ENCODE measurements around the gene PAM.

PAM gene

GRCh38 chr5:102799017-102799416, 43.9 kb downstream of the PAM start:
- Histone ChIP-seq H3K27me3 (ENCODE audit: control insufficient read depth, insufficient read depth, low read length) (no peaks in the 10 kb centered on the region), H3K4me3 (ENCODE audit: low read length) (no peak overlapping the region), H3K4me1 (ENCODE audit: control insufficient read depth, low read depth, low read length) (peaks cover 55% of the 10 kb centered on the region), H3K27ac (ENCODE audit: low read length) (no peak overlapping the region), H3K9ac (ENCODE audit: low read length) (no peak overlapping the region), H3K36me3 (ENCODE audit: control insufficient read depth, low read depth, low read length) (no peaks in the 10 kb centered on the region), H3K9me3 (ENCODE audit: control insufficient read depth, low read depth, low read length) (no peaks in the 10 kb centered on the region)

GRCh38 chr5:102800427-102800826, 45.3 kb downstream of the PAM start:
- H3K27me3 ChIP-seq (ENCODE audit: control insufficient read depth, insufficient read depth, low read length) = no peaks in the 10 kb centered on the region
- H3K4me1 ChIP-seq (ENCODE audit: control insufficient read depth, low read depth, low read length) = peaks cover 47% of the 10 kb centered on the region
- H3K4me3 ChIP-seq (ENCODE audit: low read length) = no peak overlapping the region
- no peak overlapping the region for H3K9ac ChIP-seq (ENCODE audit: low read length)
- H3K9me3 ChIP-seq (ENCODE audit: control insufficient read depth, low read depth, low read length) = no peaks in the 10 kb centered on the region
- no peaks in the 10 kb centered on the region for H3K36me3 ChIP-seq (ENCODE audit: control insufficient read depth, low read depth, low read length)
- H3K27ac ChIP-seq (ENCODE audit: low read length) = no peak overlapping the region

GRCh38 chr5:102801371-102801770, 46.3 kb downstream of the PAM start:
- no peak overlapping the region for H3K27ac ChIP-seq (ENCODE audit: low read length)
- no peaks in the 10 kb centered on the region for H3K9me3 ChIP-seq (ENCODE audit: control insufficient read depth, low read depth, low read length)
- peaks cover 37% of the 10 kb centered on the region for H3K4me1 ChIP-seq (ENCODE audit: control insufficient read depth, low read depth, low read length)
- H3K36me3 ChIP-seq (ENCODE audit: control insufficient read depth, low read depth, low read length) = no peaks in the 10 kb centered on the region
- no peaks in the 10 kb centered on the region for H3K27me3 ChIP-seq (ENCODE audit: control insufficient read depth, insufficient read depth, low read length)
- no peak overlapping the region for H3K9ac ChIP-seq (ENCODE audit: low read length)
- H3K4me3 ChIP-seq (ENCODE audit: low read length) = no peak overlapping the region

GRCh38 chr5:102802708-102803458, 47.8 kb downstream of the PAM start:
- H3K27me3 ChIP-seq (ENCODE audit: control insufficient read depth, insufficient read depth, low read length) = no peaks in the 10 kb centered on the region
- H3K9ac ChIP-seq (ENCODE audit: low read length) = no peak overlapping the region
- no peak overlapping the region for H3K27ac ChIP-seq (ENCODE audit: low read length)
- H3K9me3 ChIP-seq (ENCODE audit: control insufficient read depth, low read depth, low read length) = no peaks in the 10 kb centered on the region
- H3K4me1 ChIP-seq (ENCODE audit: control insufficient read depth, low read depth, low read length) = peaks cover 36% of the 10 kb centered on the region
- no peak overlapping the region for H3K4me3 ChIP-seq (ENCODE audit: low read length)
- H3K36me3 ChIP-seq (ENCODE audit: control insufficient read depth, low read depth, low read length) = no peaks in the 10 kb centered on the region

DNA sequence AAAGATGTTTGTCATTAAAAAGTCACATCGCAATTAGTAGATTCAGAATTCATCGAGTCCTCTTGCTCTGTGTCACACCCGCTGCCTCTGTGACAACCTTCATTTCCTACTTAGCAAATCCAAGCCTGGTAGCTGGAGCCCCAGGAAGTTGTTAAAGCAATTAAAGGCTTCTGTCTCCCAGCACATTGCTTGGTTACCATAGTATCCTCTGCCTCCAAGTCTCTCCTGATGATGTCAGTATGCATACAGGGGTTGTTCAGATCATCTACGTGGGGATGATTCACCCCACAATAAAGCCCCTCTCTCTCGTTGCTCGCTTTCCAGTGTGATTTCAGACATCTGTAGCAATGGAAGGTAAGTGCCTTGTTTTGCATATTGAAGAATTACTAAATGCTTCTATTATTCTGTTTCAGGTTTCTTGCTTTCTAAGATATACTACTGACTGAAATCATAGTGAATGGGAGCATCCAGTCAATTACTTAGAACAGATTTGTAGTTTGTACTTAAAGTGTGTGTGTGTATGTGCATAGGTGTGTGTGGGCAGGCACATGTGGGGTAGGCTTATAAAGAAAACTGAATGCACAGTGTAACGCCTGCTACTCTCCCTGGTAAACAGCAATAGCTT, 52.9 kb downstream of the PAM start:
- peak overlapping the region; percentile 31 for H3K27ac ChIP-seq (ENCODE audit: low read length)
- H3K4me1 ChIP-seq (ENCODE audit: control insufficient read depth, low read depth, low read length) = peaks cover 17% of the 10 kb centered on the region
- no peaks in the 10 kb centered on the region for H3K36me3 ChIP-seq (ENCODE audit: control insufficient read depth, low read depth, low read length)
- no peaks in the 10 kb centered on the region for H3K9me3 ChIP-seq (ENCODE audit: control insufficient read depth, low read depth, low read length)
- H3K9ac ChIP-seq (ENCODE audit: low read length) = no peak overlapping the region
- H3K4me3 ChIP-seq (ENCODE audit: low read length) = no peak overlapping the region
- no peaks in the 10 kb centered on the region for H3K27me3 ChIP-seq (ENCODE audit: control insufficient read depth, insufficient read depth, low read length)

DNA sequence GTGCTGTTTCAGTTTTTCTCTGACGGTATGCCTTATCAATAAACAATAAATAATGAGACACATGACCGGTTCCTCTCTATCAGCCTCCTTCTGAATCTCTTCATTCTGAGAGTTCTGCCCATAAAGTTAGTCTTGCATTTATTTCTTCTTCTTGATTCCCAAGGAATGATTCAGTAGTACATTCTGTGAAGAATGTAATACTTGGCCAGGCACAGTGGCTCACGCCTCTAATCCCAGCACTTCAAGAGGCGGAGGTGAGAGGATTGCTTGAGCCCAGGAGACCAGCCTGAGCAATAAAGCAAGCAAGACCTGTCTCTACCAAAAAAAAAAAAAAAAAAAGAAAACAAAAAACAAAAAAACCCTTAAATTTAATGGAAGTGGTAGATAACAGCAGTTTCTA, 53.9 kb downstream of the PAM start:
- no peak overlapping the region for H3K4me3 ChIP-seq (ENCODE audit: low read length)
- H3K27me3 ChIP-seq (ENCODE audit: control insufficient read depth, insufficient read depth, low read length) = no peaks in the 10 kb centered on the region
- no peaks in the 10 kb centered on the region for H3K36me3 ChIP-seq (ENCODE audit: control insufficient read depth, low read depth, low read length)
- no peaks in the 10 kb centered on the region for H3K9me3 ChIP-seq (ENCODE audit: control insufficient read depth, low read depth, low read length)
- peaks cover 17% of the 10 kb centered on the region for H3K4me1 ChIP-seq (ENCODE audit: control insufficient read depth, low read depth, low read length)
- H3K9ac ChIP-seq (ENCODE audit: low read length) = no peak overlapping the region
- H3K27ac ChIP-seq (ENCODE audit: low read length) = no peak overlapping the region

DNA sequence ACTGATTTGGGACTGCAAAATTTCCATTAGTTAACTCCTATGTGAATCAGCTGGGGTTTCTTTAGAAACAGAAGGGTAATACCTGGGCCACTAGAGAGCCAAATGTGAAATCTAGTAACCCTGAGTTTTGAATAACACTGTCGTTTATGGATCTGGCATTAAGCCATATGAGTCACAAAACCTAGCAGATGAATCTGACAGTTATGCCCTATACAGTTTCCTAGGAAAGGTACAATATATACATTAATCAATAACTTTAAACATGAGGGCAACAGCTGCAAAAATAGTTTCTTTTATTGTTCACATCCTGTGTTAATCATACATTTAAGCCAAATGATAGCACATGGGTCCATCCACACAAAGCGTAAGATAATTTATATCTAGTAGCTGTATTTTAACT, 56.9 kb downstream of the PAM start:
- Histone ChIP-seq H3K4me3 (ENCODE audit: low read length) (no peak overlapping the region), H3K9me3 (ENCODE audit: control insufficient read depth, low read depth, low read length) (no peaks in the 10 kb centered on the region), H3K27ac (ENCODE audit: low read length) (no peak overlapping the region), H3K36me3 (ENCODE audit: control insufficient read depth, low read depth, low read length) (no peaks in the 10 kb centered on the region), H3K27me3 (ENCODE audit: control insufficient read depth, insufficient read depth, low read length) (no peaks in the 10 kb centered on the region), H3K4me1 (ENCODE audit: control insufficient read depth, low read depth, low read length) (peaks cover 12% of the 10 kb centered on the region), H3K9ac (ENCODE audit: low read length) (no peak overlapping the region)

- Histone ChIP-seq H3K36me3 (ENCODE audit: control insufficient read depth, low read depth, low read length) (no peaks in the 10 kb centered on the region), H3K4me1 (ENCODE audit: control insufficient read depth, low read depth, low read length) (no peaks in the 10 kb centered on the region)
Observed at GRCh38 chr5:102813740-102814139, 58.6 kb downstream of the PAM start.

DNA sequence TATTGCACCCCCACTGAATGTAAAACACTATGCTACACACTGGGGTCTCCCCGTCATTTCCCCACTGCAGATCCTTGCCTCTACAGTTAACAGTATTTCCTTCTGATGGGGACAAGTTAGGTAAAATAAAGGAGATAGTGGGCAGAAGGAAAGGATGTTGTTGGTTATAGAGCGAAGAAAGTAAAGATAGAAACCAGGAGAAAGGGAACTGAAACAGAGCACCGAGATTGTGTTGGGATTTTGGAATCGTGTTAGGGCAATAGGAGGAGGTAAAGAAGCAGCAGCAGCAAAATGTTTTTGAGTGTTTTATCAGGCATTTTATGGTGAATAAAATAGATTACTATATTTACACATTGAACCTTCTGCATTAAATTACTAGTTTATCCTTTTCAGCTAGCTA, 60.0 kb downstream of the PAM start:
- Histone ChIP-seq H3K36me3 (ENCODE audit: control insufficient read depth, low read depth, low read length) (no peaks in the 10 kb centered on the region), H3K9me3 (ENCODE audit: control insufficient read depth, low read depth, low read length) (no peaks in the 10 kb centered on the region), H3K27ac (ENCODE audit: low read length) (no peak overlapping the region), H3K4me1 (ENCODE audit: control insufficient read depth, low read depth, low read length) (no peaks in the 10 kb centered on the region), H3K9ac (ENCODE audit: low read length) (no peak overlapping the region), H3K27me3 (ENCODE audit: control insufficient read depth, insufficient read depth, low read length) (no peaks in the 10 kb centered on the region), H3K4me3 (ENCODE audit: low read length) (no peak overlapping the region)

More at GRCh38 chr5:102813740-102814139, 58.6 kb downstream of the PAM start:
- H3K27ac ChIP-seq (ENCODE audit: low read length) = no peak overlapping the region
- no peak overlapping the region for H3K9ac ChIP-seq (ENCODE audit: low read length)
- H3K4me3 ChIP-seq (ENCODE audit: low read length) = no peak overlapping the region
- no peaks in the 10 kb centered on the region for H3K27me3 ChIP-seq (ENCODE audit: control insufficient read depth, insufficient read depth, low read length)
- H3K9me3 ChIP-seq (ENCODE audit: control insufficient read depth, low read depth, low read length) = no peaks in the 10 kb centered on the region

GRCh38 chr5:102815540-102816332, 60.6 kb downstream of the PAM start:
- H3K27me3 ChIP-seq (ENCODE audit: control insufficient read depth, insufficient read depth, low read length) = no peaks in the 10 kb centered on the region
- H3K27ac ChIP-seq (ENCODE audit: low read length) = no peak overlapping the region
- no peak overlapping the region for H3K9ac ChIP-seq (ENCODE audit: low read length)
- H3K4me3 ChIP-seq (ENCODE audit: low read length) = no peak overlapping the region
- no peaks in the 10 kb centered on the region for H3K4me1 ChIP-seq (ENCODE audit: control insufficient read depth, low read depth, low read length)
- H3K9me3 ChIP-seq (ENCODE audit: control insufficient read depth, low read depth, low read length) = no peaks in the 10 kb centered on the region
- H3K36me3 ChIP-seq (ENCODE audit: control insufficient read depth, low read depth, low read length) = no peaks in the 10 kb centered on the region

GRCh38 chr5:102818345-102818744, 63.2 kb downstream of the PAM start:
- Histone ChIP-seq H3K27me3 (ENCODE audit: control insufficient read depth, insufficient read depth, low read length) (no peaks in the 10 kb centered on the region), H3K9me3 (ENCODE audit: control insufficient read depth, low read depth, low read length) (no peaks in the 10 kb centered on the region), H3K4me1 (ENCODE audit: control insufficient read depth, low read depth, low read length) (no peaks in the 10 kb centered on the region), H3K9ac (ENCODE audit: low read length) (no peak overlapping the region), H3K4me3 (ENCODE audit: low read length) (no peak overlapping the region), H3K36me3 (ENCODE audit: control insufficient read depth, low read depth, low read length) (no peaks in the 10 kb centered on the region), H3K27ac (ENCODE audit: low read length) (no peak overlapping the region)

Data from iPS-18a (cell line).